H1 (cell line): ENCODE measurements around the gene XRRA1. TPM values are rescaled to one million over a fixed set of nuclear protein-coding genes. Genes with fewer than 3 reads are reported as not detected.

ENCODE experiments used
- CTCF ChIA-PET: fragments of 300-600 bp; sonication (Branson Sonifier 250); formaldehyde crosslinking; loops from one replicate; lab custom pipeline; 2021; ENCODE audit not compliant: partially characterized antibody; lab: Charles Lee
- POLR2A ChIA-PET: fragments of 300-600 bp; sonication (Branson Sonifier 250); formaldehyde crosslinking; loops from one replicate; lab custom pipeline; 2021; ENCODE audit warnings: inconsistent platforms; ENCODE audit not compliant: partially characterized antibody; lab: Charles Lee
- DNase-seq, 2 experiments: peaks; one replicate each; pipeline versions ENCODE4 v3.0.0 to v3.0.0-alpha.2; 2010 to 2022; ENCODE audit warnings: low spot score in 2 of 2, low read depth in 1 of 2, mixed read lengths in 1 of 2
- FAIRE-seq: peaks from 2 replicates; lab custom pipeline; 2011; peaks lifted over from hg19 to GRCh38; lab: Jason Lieb, UNC
- H2AFZ ChIP-seq: 2 replicates; pipeline ENCODE4 v1.8.1; 2012; ENCODE audit warnings: low read length, inconsistent platforms
- H2AK5ac ChIP-seq: 2 replicates; pipeline ENCODE4 v1.6.1; 2013; ENCODE audit warnings: low read depth, low read length
- H2BK120ac ChIP-seq: replicated peaks from 2 replicates; pipeline ENCODE3; 2013; ENCODE audit warnings: low read depth, low read length, inconsistent platforms
- H2BK12ac ChIP-seq: 2 replicates; pipeline ENCODE4 v1.6.1; 2013; ENCODE audit warnings: low read depth, low read length
- H2BK15ac ChIP-seq: 2 replicates; pipeline ENCODE4 v1.6.1; 2013; ENCODE audit warnings: low read length
- H2BK20ac ChIP-seq: 2 replicates; pipeline ENCODE4 v1.6.1; 2013; ENCODE audit warnings: low read length
- H2BK5ac ChIP-seq: 2 replicates; pipeline ENCODE4 v1.6.1; 2013; ENCODE audit warnings: low read depth, low read length
- H3K14ac ChIP-seq: 2 replicates; pipeline ENCODE4 v1.6.1; 2013; ENCODE audit warnings: inconsistent platforms; ENCODE audit not compliant: insufficient read length
- H3K18ac ChIP-seq: 2 replicates; pipeline ENCODE4 v1.6.1; 2013; ENCODE audit warnings: low read length; ENCODE audit errors: extremely low read depth
- H3K23ac ChIP-seq: 2 replicates; pipeline ENCODE4 v1.6.1; 2013; ENCODE audit warnings: inconsistent platforms; ENCODE audit not compliant: insufficient read length
- H3K23me2 ChIP-seq: 2 replicates; pipeline ENCODE4 v1.6.1; 2013; ENCODE audit warnings: low read depth, low read length
- H3K27ac ChIP-seq: 2 replicates; pipeline ENCODE4 v1.6.1; 2011; ENCODE audit warnings: low read depth, low read length, inconsistent platforms
- H3K27me3 ChIP-seq, 4 experiments: replicated peaks in 1 of 4; 1 replicate in 1 of 4; 2 replicates in 3 of 4; pipeline versions ENCODE4 v1.6.1 to v1.8.1; 2011 to 2013; ENCODE audit warnings: low read length in 3 of 4, mild to moderate bottlenecking in 3 of 4, inconsistent platforms in 2 of 4, mixed read lengths in 2 of 4, moderate library complexity in 1 of 4; ENCODE audit not compliant: control insufficient read depth in 3 of 4, insufficient read depth in 3 of 4; ENCODE audit errors: extremely low read depth in 1 of 4
- H3K36me3 ChIP-seq, 4 experiments: 2 replicates each; pipeline versions ENCODE4 v1.6.1 to v1.8.1; 2011 to 2013; ENCODE audit warnings: mild to moderate bottlenecking in 4 of 4, low read length in 3 of 4, moderate library complexity in 2 of 4, control low read depth in 1 of 4, inconsistent platforms in 1 of 4; ENCODE audit not compliant: insufficient read depth in 4 of 4, control insufficient read depth in 2 of 4
- H3K4ac ChIP-seq: replicated peaks from 2 replicates; pipeline ENCODE3; 2013; ENCODE audit warnings: low read length, low read depth, mixed read lengths, inconsistent platforms; ENCODE audit not compliant: insufficient read length
- H3K4me1 ChIP-seq, 4 experiments: replicated peaks in 1 of 4; 1 replicate in 1 of 4; 2 replicates in 3 of 4; pipeline versions ENCODE4 v1.6.1 to v1.8.1; 2011 to 2013; ENCODE audit warnings: low read length in 3 of 4, inconsistent platforms in 2 of 4, mixed read lengths in 1 of 4; ENCODE audit not compliant: insufficient read depth in 4 of 4, control insufficient read depth in 3 of 4
- H3K4me2 ChIP-seq, 2 experiments: 2 replicates each; pipeline versions ENCODE4 v1.6.1 to v1.8.1; 2011 to 2013; ENCODE audit warnings: low read depth in 2 of 2, low read length in 2 of 2, control low read depth in 1 of 2, inconsistent platforms in 1 of 2, mild to moderate bottlenecking in 1 of 2; ENCODE audit not compliant: insufficient read depth in 1 of 2
- H3K4me3 ChIP-seq, 4 experiments: fragments of 200-600, 300-600 bp in 1 of 4; sonication (generic), shearing (Covaris generic), sonication (Bioruptor Twin) in 1 of 4; 2 replicates each; pipeline versions ENCODE4 v1.5.1 to v1.8.1; 2011 to 2016; ENCODE audit warnings: low read length in 4 of 4, low read depth in 3 of 4, control low read depth in 2 of 4, inconsistent platforms in 2 of 4, mild to moderate bottlenecking in 2 of 4, mixed read lengths in 1 of 4, moderate library complexity in 1 of 4; ENCODE audit not compliant: insufficient read depth in 2 of 4; ENCODE audit errors: extremely low read depth in 1 of 4
- H3K56ac ChIP-seq: replicated peaks from 2 replicates; pipeline ENCODE3; 2013; ENCODE audit warnings: low read depth, mild to moderate bottlenecking, mixed read lengths, low read length, inconsistent platforms; ENCODE audit not compliant: insufficient read length
- H3K79me1 ChIP-seq: 2 replicates; pipeline ENCODE4 v1.6.1; 2013; ENCODE audit warnings: low read depth, low read length, control low read depth
- H3K79me2 ChIP-seq, 2 experiments: 2 replicates each; pipeline versions ENCODE4 v1.6.1 to v1.8.1; 2012 to 2013; ENCODE audit warnings: low read length in 2 of 2, mild to moderate bottlenecking in 2 of 2, inconsistent platforms in 1 of 2; ENCODE audit not compliant: insufficient read depth in 2 of 2, control insufficient read depth in 1 of 2
- H3K9ac ChIP-seq, 4 experiments: replicated peaks in 1 of 4; 1 replicate in 1 of 4; 2 replicates in 3 of 4; pipeline versions ENCODE4 v1.6.1 to v1.8.1; 2011 to 2013; ENCODE audit warnings: low read depth in 3 of 4, low read length in 3 of 4, control low read depth in 2 of 4, mild to moderate bottlenecking in 2 of 4, moderate library complexity in 2 of 4, inconsistent platforms in 1 of 4; ENCODE audit errors: extremely low read depth in 1 of 4
- H3K9me3 ChIP-seq, 2 experiments: 2 replicates each; pipeline versions ENCODE4 v1.6.1 to v1.8.1; 2012 to 2013; ENCODE audit warnings: mild to moderate bottlenecking in 2 of 2, moderate library complexity in 2 of 2, control low read depth in 1 of 2, inconsistent platforms in 1 of 2, low read depth in 1 of 2, low read length in 1 of 2, mixed read lengths in 1 of 2; ENCODE audit not compliant: insufficient read depth in 2 of 2
- H4K20me1 ChIP-seq, 2 experiments: replicated peaks in 1 of 2; 2 replicates each; pipeline versions ENCODE3 to v1.8.1; 2011 to 2013; ENCODE audit warnings: inconsistent platforms in 2 of 2, low read length in 2 of 2, mild to moderate bottlenecking in 1 of 2; ENCODE audit not compliant: insufficient read depth in 2 of 2, control insufficient read depth in 1 of 2
- H4K5ac ChIP-seq: 2 replicates; pipeline ENCODE4 v1.6.1; 2013; ENCODE audit warnings: low read length, low read depth, mixed read lengths, inconsistent platforms; ENCODE audit not compliant: insufficient read length
- H4K8ac ChIP-seq: 2 replicates; pipeline ENCODE4 v1.8.0; 2013; ENCODE audit warnings: mild to moderate bottlenecking, moderate library complexity, low read length, inconsistent platforms; ENCODE audit not compliant: insufficient read depth; ENCODE audit errors: extremely low read depth
- H4K91ac ChIP-seq: replicated peaks from 2 replicates; pipeline ENCODE3; 2013; ENCODE audit warnings: low read length, mixed read lengths, inconsistent platforms; ENCODE audit not compliant: insufficient read length
- EGR1 ChIP-seq: IDR thresholded peaks from 2 replicates; pipeline ENCODE4 v1.6.1; 2011; ENCODE audit warnings: low read depth, low read length, borderline replicate concordance
- HDAC2 ChIP-seq, 2 experiments: fragments of 300-600 bp in 1 of 2; sonication (generic) in 1 of 2; IDR thresholded peaks; 2 replicates each; pipeline ENCODE4 v1.6.1; 2011 to 2012; ENCODE audit warnings: low read depth in 2 of 2, low read length in 2 of 2, mild to moderate bottlenecking in 2 of 2, moderate library complexity in 2 of 2, borderline replicate concordance in 1 of 2, inconsistent platforms in 1 of 2
- MAFK ChIP-seq: IDR thresholded peaks from 2 replicates; pipeline ENCODE4 v1.6.1; 2012; ENCODE audit warnings: low read depth, mild to moderate bottlenecking, improper control_type of control experiment, low read length
- SIX5 ChIP-seq: IDR thresholded peaks from 2 replicates; pipeline ENCODE4 v1.6.1; 2011; ENCODE audit warnings: mild to moderate bottlenecking, low read depth, low read length
- WGBS, 2 experiments: shearing (Covaris generic) in 1 of 2; methylation state at CpG; one replicate each; pipeline versions ENCODE4 v1.1.6 to v1.1.7; 2013 to 2015; ENCODE audit warnings: low lambda C conversion rate in 2 of 2, mixed read lengths in 2 of 2, inconsistent platforms in 1 of 2, low coverage in 1 of 2, missing lambda C conversion rate in 1 of 2; ENCODE audit not compliant: insufficient replicate concordance in 2 of 2, insufficient coverage in 1 of 2, insufficient read length in 1 of 2; ENCODE audit errors: extremely low coverage in 1 of 2, missing lambda C conversion rate in 1 of 2; 5-methylcytosine and 5-hydroxymethylcytosine counted together
- polyA plus RNA-seq, 7 experiments: library from polyadenylated mRNA; depleted of rRNA in 3 of 7; stranded (reverse) in 5 of 7; unstranded in 2 of 7; fragments of >200 nt in 5 of 7; fragments of 200-250 nt in 2 of 7; gene quantifications; 1 replicate in 5 of 7; 2 replicates in 1 of 7; 4 replicates in 1 of 7; pipeline versions ENCODE4 v1.2.1 to v1.2.3, GENCODE V29; 2011 to 2013; ENCODE audit warnings: missing spikeins in 2 of 7, mixed read lengths in 2 of 7
- total RNA-seq: library from RNA; stranded (reverse); fragmentation: NEBNext Ultra II Directional; extraction: Animal tissue kit (Norgen Biotek cat#: 25700); gene quantifications from 2 replicates; pipeline ENCODE4 v1.2.1, GENCODE V29; 2021

The XRRA1 gene
- total and polyA plus RNA-seq, 2 of the 8 experiments (the other 6 are each of a cell fraction or from before 2014, with no cell fraction given) = 2.1 to 7.1 TPM

- Histone ChIP-seq H3K14ac (no peak overlapping the region), H3K79me1 (no peaks in the 10 kb centered on the region; the same call in 1 of the 2 replicates), H2BK15ac (no peak overlapping the region), H2AK5ac (no peak overlapping the region), H3K9ac (no peak overlapping the region), H4K5ac (no peak overlapping the region), H3K23ac (no peak overlapping the region), H2BK20ac (no peak overlapping the region), H3K4me1 (no peaks in the 10 kb centered on the region), H3K27me3 (no peaks in the 10 kb centered on the region), H2BK12ac (no peak overlapping the region), H2BK120ac (no peak overlapping the region), H3K4me2 (no peak overlapping the region), H2BK5ac (no peak overlapping the region), H2AFZ (no peak overlapping the region), H3K27ac (no peak overlapping the region), H3K36me3 (peaks cover 0 to 29% (median 1%) of the 10 kb centered on the region in 4 experiments; a peak in 4 of 8 replicates), H4K20me1 (no peaks in the 10 kb centered on the region), H4K91ac (no peak overlapping the region), H3K18ac (no peak overlapping the region), H3K4ac (no peak overlapping the region), H3K23me2 (no peaks in the 10 kb centered on the region), H4K8ac (no peak overlapping the region), H3K56ac (no peak overlapping the region), H3K4me3 (no peak overlapping the region), H3K79me2 (no peaks in the 10 kb centered on the region), H3K9me3 (peaks cover 29 to 30% of the 10 kb centered on the region in 2 experiments)
- DNase-seq (no peak), FAIRE-seq (no peak)
- 92% methylated on average over 1 of the region's 1 CpG; no CpG with 5 or more reads in 1 of the 2 experiments for WGBS, 2 experiments
- POLR2A ChIA-PET = no interaction called here
- CTCF ChIA-PET = no interaction called here
- TF ChIP-seq MAFK (0 out of 2 replicates have a peak, but pooled peaks have one; percentile 18), SIX5 (no peak), EGR1 (no peak), HDAC2 (IDR thresholded peaks at IDR 0.05; ENCODE audit: borderline replicate concordance in 1 of 2, low read depth in 2 of 2, low read length in 2 of 2) (no peak)
These were observed 124.5 kb downstream of the XRRA1 start for GRCh38 chr11:74824285-74824982.
